GM23338 (cell line): ENCODE data around the gene PLCD3. TPM values are rescaled to one million over a fixed set of nuclear protein-coding genes. Genes with fewer than 3 reads are reported as not detected.

ENCODE experiments used
- ATAC-seq: fragments of 200-7000 bp; cut with Tn5 transposase; 3 replicates; pipeline ENCODE4 v1.9.1; 2020
- DNase-seq: peaks from one replicate; pipeline ENCODE4 v3.0.0-alpha.2; 2015; ENCODE audit warnings: low spot score
- H2AFZ ChIP-seq: fragments of 200-600 bp; sonication (generic); 2 replicates; pipeline ENCODE4 v1.8.0; 2016; ENCODE audit warnings: antibody characterized with exemption, mild to moderate bottlenecking, moderate library complexity
- H3F3A ChIP-seq: fragments of 200-600 bp; sonication (generic); replicated peaks from 2 replicates; pipeline ENCODE4 v1.8.0; 2017; ENCODE audit warnings: antibody characterized with exemption, mixed run types, low read depth
- H3K27ac ChIP-seq: fragments of 200-600 bp; sonication (generic); 2 replicates; pipeline ENCODE4 v1.6.1; 2016; ENCODE audit warnings: low read depth
- H3K27me3 ChIP-seq: fragments of 200-600 bp; sonication (generic); 2 replicates; pipeline ENCODE4 v1.8.0; 2016; ENCODE audit warnings: mild to moderate bottlenecking, mixed run types, moderate library complexity; ENCODE audit not compliant: insufficient read depth
- H3K36me3 ChIP-seq: fragments of 200-600 bp; sonication (generic); 2 replicates; pipeline ENCODE4 v1.8.0; 2016; ENCODE audit warnings: mild to moderate bottlenecking; ENCODE audit not compliant: insufficient read depth
- H3K4me1 ChIP-seq: fragments of 200-600 bp; sonication (generic); 2 replicates; pipeline ENCODE4 v1.8.0; 2016; ENCODE audit warnings: mild to moderate bottlenecking, moderate library complexity; ENCODE audit not compliant: insufficient read depth
- H3K4me2 ChIP-seq: fragments of 200-600 bp; sonication (generic); 2 replicates; pipeline ENCODE4 v1.7.1; 2017; ENCODE audit warnings: mixed run types
- H3K4me3 ChIP-seq: fragments of 200-600 bp; sonication (generic); 2 replicates; pipeline ENCODE4 v1.6.1; 2016; ENCODE audit warnings: mixed run types
- H3K79me2 ChIP-seq: fragments of 200-600 bp; sonication (generic); replicated peaks from 2 replicates; pipeline ENCODE4 v1.8.0; 2017; ENCODE audit warnings: mild to moderate bottlenecking; ENCODE audit not compliant: insufficient read depth
- H3K9me2 ChIP-seq: fragments of 200-600 bp; sonication (generic); 2 replicates; pipeline ENCODE4 v1.8.0; 2017; ENCODE audit not compliant: insufficient read depth
- H4K20me1 ChIP-seq: fragments of 200-600 bp; sonication (generic); replicated peaks from 2 replicates; pipeline ENCODE4 v1.8.0; 2017; ENCODE audit warnings: mild to moderate bottlenecking; ENCODE audit not compliant: insufficient read depth
- H3K27ac Mint-ChIP-seq: 2 replicates; pipeline ENCODE4 v1.8.0; 2020; ENCODE audit warnings: inconsistent platforms, mild to moderate bottlenecking, moderate library complexity, mixed read lengths
- H3K27me3 Mint-ChIP-seq: 3 replicates; pipeline ENCODE4 v1.8.0; 2022; ENCODE audit warnings: low read depth, mild to moderate bottlenecking, moderate library complexity, mixed read lengths, inconsistent platforms; ENCODE audit not compliant: insufficient read depth, poor library complexity
- H3K36me3 Mint-ChIP-seq: 3 replicates; pipeline ENCODE4 v1.8.0; 2021; ENCODE audit warnings: low read depth, mild to moderate bottlenecking, inconsistent platforms, moderate library complexity, mixed read lengths
- H3K4me1 Mint-ChIP-seq: 3 replicates; pipeline ENCODE4 v1.8.0; 2020; ENCODE audit warnings: mild to moderate bottlenecking, inconsistent platforms, mixed read lengths
- H3K4me3 Mint-ChIP-seq: 3 replicates; pipeline ENCODE4 v1.8.0; 2021; ENCODE audit warnings: moderate library complexity, mild to moderate bottlenecking, inconsistent platforms, mixed read lengths
- H3K9me3 Mint-ChIP-seq: 3 replicates; pipeline ENCODE4 v1.8.0; 2020; ENCODE audit warnings: moderate library complexity, mild to moderate bottlenecking, inconsistent platforms, mixed read lengths
- CREB1 ChIP-seq: fragments of 250-450 bp; sonication (Bioruptor Pico); IDR thresholded peaks from 2 replicates; pipeline ENCODE4 v1.5.0; 2020; ENCODE audit warnings: low read depth, mild to moderate bottlenecking, moderate library complexity
- CTCF ChIP-seq, 2 experiments: fragments of 200-600 bp in 1 of 2; sonication (generic) in 1 of 2; conservative IDR thresholded peaks; 2 replicates each; pipeline versions ENCODE4 v1.5.1 to v1.6.1; 2016 to 2017; ENCODE audit warnings: antibody characterized with exemption in 2 of 2, low read depth in 2 of 2, mild to moderate bottlenecking in 2 of 2, moderate library complexity in 1 of 2
- EZH2 ChIP-seq: fragments of 200-600 bp; sonication (generic); IDR thresholded peaks from one replicate; pipeline ENCODE4 v1.8.0; 2017; ENCODE audit warnings: antibody characterized with exemption, mild to moderate bottlenecking, low read depth; ENCODE audit not compliant: unreplicated experiment
- JUNB ChIP-seq: IDR thresholded peaks from one replicate; pipeline ENCODE4 v1.6.1; 2016; ENCODE audit warnings: antibody characterized with exemption; ENCODE audit not compliant: unreplicated experiment
- NANOG ChIP-seq: IDR thresholded peaks from 2 replicates; pipeline ENCODE4 v1.6.1; 2016; ENCODE audit warnings: antibody characterized with exemption, borderline replicate concordance
- REST ChIP-seq: IDR thresholded peaks from one replicate; pipeline ENCODE4 v1.6.1; 2018; ENCODE audit warnings: antibody characterized with exemption; ENCODE audit not compliant: unreplicated experiment
- ZNF331 ChIP-seq: fragments of 250-450 bp; sonication (Bioruptor Pico); IDR thresholded peaks from 2 replicates; pipeline ENCODE4 v1.5.0; 2020; ENCODE audit warnings: low read depth, mild to moderate bottlenecking, moderate library complexity
- ZNF462 ChIP-seq: fragments of 250-450 bp; sonication (Bioruptor Pico); IDR thresholded peaks from 2 replicates; pipeline ENCODE4 v1.5.0; 2020; ENCODE audit warnings: mild to moderate bottlenecking, moderate library complexity
- polyA plus RNA-seq: library from polyadenylated mRNA; unstranded; fragments of >200 nt; fragmentation: Nextera tagmentation; extraction: Ambion mirVana; gene quantifications from 2 replicates; pipeline ENCODE4 v1.2.1, GENCODE V29; 2016
- total RNA-seq: library from RNA; depleted of rRNA; stranded (reverse); fragments of >200 nt; shearing (Covaris generic); gene quantifications from 2 replicates; pipeline ENCODE4 v1.2.3, GENCODE V29; 2014

The PLCD3 gene
- total and polyA plus RNA-seq, 2 experiments from 2014 or later: 3.0 to 32.1 TPM

DNA sequence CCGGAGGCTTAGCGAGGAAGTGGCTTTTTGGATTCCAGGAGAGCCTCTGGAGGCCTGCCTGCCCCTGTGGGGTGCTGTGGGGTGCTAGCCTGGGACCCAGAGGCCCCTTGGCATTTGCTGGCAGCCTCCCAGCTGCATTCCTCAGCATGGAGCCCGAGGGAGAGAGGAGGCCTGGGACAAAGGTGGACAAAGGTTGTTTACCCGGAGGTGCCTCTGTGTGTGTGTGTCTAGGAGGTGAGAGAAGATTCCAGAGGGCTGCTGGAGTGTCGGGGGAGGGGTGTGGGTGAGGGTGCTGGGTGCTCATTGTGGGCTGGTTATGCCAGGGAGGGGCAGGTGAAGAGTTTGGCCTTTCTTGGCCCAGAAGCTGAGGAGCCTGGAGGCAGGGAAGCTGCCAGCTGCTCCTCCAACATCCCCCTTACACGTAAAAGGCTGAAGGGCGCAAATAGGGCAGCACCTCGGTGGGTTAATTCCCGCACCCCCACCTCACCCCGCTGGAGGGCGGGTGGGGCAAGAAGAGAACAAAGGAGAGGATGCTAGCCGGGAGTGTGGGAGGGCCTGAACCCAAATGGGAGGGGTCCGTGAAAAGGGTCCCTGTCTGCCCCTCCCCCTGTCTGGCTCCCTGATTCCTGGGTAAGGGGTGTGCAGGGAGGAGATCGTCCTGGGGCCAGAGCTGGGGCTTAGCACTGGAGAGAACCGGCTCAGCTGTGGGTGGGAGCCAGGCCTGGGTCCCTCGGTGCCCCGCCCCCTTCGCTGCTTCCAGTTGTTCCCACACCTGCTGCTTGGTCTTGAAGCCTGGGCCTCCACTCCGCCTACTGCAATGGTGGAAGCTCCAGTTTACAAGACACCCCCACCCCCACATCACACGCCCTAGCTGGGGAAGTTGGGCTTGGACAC, 39.3 kb upstream of the PLCD3 start:
- H3K4me3 ChIP-seq: peak overlapping the region; percentile 42; the same call in 1 of the 2 replicates
- no peaks in the 10 kb centered on the region for H3K9me3 Mint-ChIP-seq

DNA sequence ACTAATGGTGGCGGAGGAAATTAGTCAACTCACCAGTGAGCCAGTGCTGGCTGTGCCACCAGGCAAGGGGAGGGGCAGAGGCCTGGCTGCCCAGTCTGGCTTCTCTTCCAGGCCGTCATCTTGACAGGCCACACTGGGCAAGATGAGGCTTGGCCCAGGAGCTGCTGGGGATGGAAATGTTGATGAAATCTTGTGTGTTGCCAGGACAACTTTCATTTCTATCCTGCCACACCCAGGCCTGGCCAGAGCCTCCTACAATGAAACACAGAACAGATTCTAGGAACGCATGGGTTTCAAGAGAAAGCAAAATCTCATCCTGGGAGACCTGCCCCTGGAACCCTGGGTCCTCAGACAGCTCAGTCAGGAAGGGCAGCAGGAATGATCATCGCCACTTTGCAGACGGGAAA, 38.6 kb upstream of the PLCD3 start:
- H3K4me3 Mint-ChIP-seq: peak overlapping the region; percentile 53; the same call in 1 of the 3 replicates
- TF ChIP-seq EZH2: no peak
- TF ChIP-seq ZNF331 (CRISPR knock-in tag): no peak
- TF ChIP-seq NANOG: no peak
- no peak for TF ChIP-seq ZNF462 (CRISPR knock-in tag)
- no peak for TF ChIP-seq CTCF (conservative IDR thresholded peaks at IDR 0.05; ENCODE audit: low read depth in 2 of 2)
- TF ChIP-seq REST: no peak
- TF ChIP-seq JUNB: no peak
- no peak for TF ChIP-seq CREB1 (CRISPR knock-in tag)

More for the DNA sequence above, 39.3 kb upstream of the PLCD3 start:
- ATAC-seq: peak; percentile 68
- H3K4me1 ChIP-seq: peaks cover 31% of the 10 kb centered on the region
- Mint-ChIP-seq H3K36me3 (peaks cover 22% of the 10 kb centered on the region), H3K4me3 (peak overlapping the region; percentile 53), H3K4me1 (peaks cover 36% of the 10 kb centered on the region), H3K27me3 (peaks cover 17% of the 10 kb centered on the region), H3K27ac (peak overlapping the region; percentile 96)
- H3K4me2 ChIP-seq: peak overlapping the region; percentile 77
- peak; percentile 74 for DNase-seq
- no peaks in the 10 kb centered on the region for H3K27me3 ChIP-seq
- peak overlapping the region; percentile 90; the same call in 1 of the 2 replicates for H2AFZ ChIP-seq
- H3K27ac ChIP-seq: peak overlapping the region; percentile 97
- no peak for TF ChIP-seq CREB1 (CRISPR knock-in tag)
- H3K79me2 ChIP-seq: no peaks in the 10 kb centered on the region
- no peaks in the 10 kb centered on the region for H3K9me2 ChIP-seq
- no peaks in the 10 kb centered on the region for H4K20me1 ChIP-seq
- no peaks in the 10 kb centered on the region for H3K36me3 ChIP-seq
- 0 out of 2 replicates have a peak, but pooled peaks cover 8% of the 10 kb centered on the region for H3F3A ChIP-seq

More for the DNA sequence above, 38.6 kb upstream of the PLCD3 start:
- no peak overlapping the region for H2AFZ ChIP-seq
- Mint-ChIP-seq H3K27me3 (peaks cover 17% of the 10 kb centered on the region), H3K27ac (peak overlapping the region; percentile 96), H3K36me3 (peaks cover 25% of the 10 kb centered on the region), H3K4me1 (peaks cover 36% of the 10 kb centered on the region), H3K9me3 (no peaks in the 10 kb centered on the region)
- H3K9me2 ChIP-seq: no peaks in the 10 kb centered on the region
- ATAC-seq (no peak), DNase-seq (no peak)
- no peak overlapping the region; the same call in 1 of the 2 replicates for H3K4me3 ChIP-seq
- peak overlapping the region; percentile 77 for H3K4me2 ChIP-seq
- no peaks in the 10 kb centered on the region for H3K79me2 ChIP-seq
- peaks cover 31% of the 10 kb centered on the region for H3K4me1 ChIP-seq
- H4K20me1 ChIP-seq: no peaks in the 10 kb centered on the region
- H3F3A ChIP-seq: 0 out of 2 replicates have a peak, but pooled peaks cover 8% of the 10 kb centered on the region
- H3K27ac ChIP-seq: peak overlapping the region; percentile 97
- no peaks in the 10 kb centered on the region for H3K36me3 ChIP-seq
- no peaks in the 10 kb centered on the region for H3K27me3 ChIP-seq
